Endothelial cell (in vitro differentiated cells): ENCODE data around the gene IAPP. TPM values are rescaled to one million over a fixed set of nuclear protein-coding genes. Genes with fewer than 3 reads are reported as not detected.

Experiments used
- DNase-seq: peaks from one replicate; pipeline ENCODE4 v3.0.0; 2021; ENCODE audit warnings: low spot score
- H3K27ac Mint-ChIP-seq: one replicate; pipeline ENCODE4 v1.8.0; 2021; ENCODE audit warnings: mixed read lengths, inconsistent platforms; ENCODE audit not compliant: unreplicated experiment
- H3K27me3 Mint-ChIP-seq: one replicate; pipeline ENCODE4 v1.8.0; 2021; ENCODE audit warnings: mild to moderate bottlenecking, moderate library complexity, mixed read lengths, inconsistent platforms; ENCODE audit not compliant: unreplicated experiment
- H3K36me3 Mint-ChIP-seq: one replicate; pipeline ENCODE4 v1.8.0; 2021; ENCODE audit warnings: mild to moderate bottlenecking, low read depth, mixed read lengths, inconsistent platforms; ENCODE audit not compliant: unreplicated experiment
- H3K4me1 Mint-ChIP-seq: one replicate; pipeline ENCODE4 v1.8.0; 2021; ENCODE audit warnings: mild to moderate bottlenecking, mixed read lengths, inconsistent platforms; ENCODE audit not compliant: unreplicated experiment
- H3K4me3 Mint-ChIP-seq: one replicate; pipeline ENCODE4 v1.8.0; 2021; ENCODE audit warnings: mild to moderate bottlenecking, mixed read lengths, inconsistent platforms; ENCODE audit not compliant: unreplicated experiment
- H3K9me3 Mint-ChIP-seq: one replicate; pipeline ENCODE4 v1.8.0; 2021; ENCODE audit warnings: mixed read lengths, inconsistent platforms; ENCODE audit not compliant: unreplicated experiment
- total RNA-seq: library from RNA; stranded (reverse); fragmentation: NEBNext Ultra II Directional; extraction: Animal tissue kit (Norgen Biotek cat#: 25700); gene quantifications from one replicate; pipeline ENCODE4 v1.2.1, GENCODE V29; 2021; ENCODE audit not compliant: unreplicated experiment
- TF ChIP-seq, protein P1 (sequence below): fragments of 200-600 bp; sonication (generic); IDR thresholded peaks from one replicate; pipeline ENCODE4 v1.5.0; 2021; ENCODE audit warnings: antibody characterized with exemption; ENCODE audit not compliant: unreplicated experiment

IAPP gene
- total RNA-seq, 1 donor from 2014 or later: not detected

- no peaks in the 10 kb centered on the region for H3K36me3 Mint-ChIP-seq
- no peak overlapping the region for H3K27ac Mint-ChIP-seq
- H3K4me1 Mint-ChIP-seq: peaks cover 4% of the 10 kb centered on the region
- TF ChIP-seq, protein P1, sequence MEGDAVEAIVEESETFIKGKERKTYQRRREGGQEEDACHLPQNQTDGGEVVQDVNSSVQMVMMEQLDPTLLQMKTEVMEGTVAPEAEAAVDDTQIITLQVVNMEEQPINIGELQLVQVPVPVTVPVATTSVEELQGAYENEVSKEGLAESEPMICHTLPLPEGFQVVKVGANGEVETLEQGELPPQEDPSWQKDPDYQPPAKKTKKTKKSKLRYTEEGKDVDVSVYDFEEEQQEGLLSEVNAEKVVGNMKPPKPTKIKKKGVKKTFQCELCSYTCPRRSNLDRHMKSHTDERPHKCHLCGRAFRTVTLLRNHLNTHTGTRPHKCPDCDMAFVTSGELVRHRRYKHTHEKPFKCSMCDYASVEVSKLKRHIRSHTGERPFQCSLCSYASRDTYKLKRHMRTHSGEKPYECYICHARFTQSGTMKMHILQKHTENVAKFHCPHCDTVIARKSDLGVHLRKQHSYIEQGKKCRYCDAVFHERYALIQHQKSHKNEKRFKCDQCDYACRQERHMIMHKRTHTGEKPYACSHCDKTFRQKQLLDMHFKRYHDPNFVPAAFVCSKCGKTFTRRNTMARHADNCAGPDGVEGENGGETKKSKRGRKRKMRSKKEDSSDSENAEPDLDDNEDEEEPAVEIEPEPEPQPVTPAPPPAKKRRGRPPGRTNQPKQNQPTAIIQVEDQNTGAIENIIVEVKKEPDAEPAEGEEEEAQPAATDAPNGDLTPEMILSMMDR: no peak
- H3K27me3 Mint-ChIP-seq: no peaks in the 10 kb centered on the region
- H3K9me3 Mint-ChIP-seq: no peaks in the 10 kb centered on the region
- no peak for DNase-seq
- no peak overlapping the region for H3K4me3 Mint-ChIP-seq
Measured at GRCh38 chr12:21340403-21340802, 32.3 kb upstream of the IAPP start.

GRCh38 chr12:21341769-21342168, 30.9 kb upstream of the IAPP start:
- TF ChIP-seq, protein P1: no peak
- no peaks in the 10 kb centered on the region for H3K27me3 Mint-ChIP-seq
- H3K9me3 Mint-ChIP-seq: no peaks in the 10 kb centered on the region
- H3K4me1 Mint-ChIP-seq: peaks cover 4% of the 10 kb centered on the region
- H3K36me3 Mint-ChIP-seq: no peaks in the 10 kb centered on the region
- H3K4me3 Mint-ChIP-seq: no peak overlapping the region
- DNase-seq: no peak
- no peak overlapping the region for H3K27ac Mint-ChIP-seq

DNA sequence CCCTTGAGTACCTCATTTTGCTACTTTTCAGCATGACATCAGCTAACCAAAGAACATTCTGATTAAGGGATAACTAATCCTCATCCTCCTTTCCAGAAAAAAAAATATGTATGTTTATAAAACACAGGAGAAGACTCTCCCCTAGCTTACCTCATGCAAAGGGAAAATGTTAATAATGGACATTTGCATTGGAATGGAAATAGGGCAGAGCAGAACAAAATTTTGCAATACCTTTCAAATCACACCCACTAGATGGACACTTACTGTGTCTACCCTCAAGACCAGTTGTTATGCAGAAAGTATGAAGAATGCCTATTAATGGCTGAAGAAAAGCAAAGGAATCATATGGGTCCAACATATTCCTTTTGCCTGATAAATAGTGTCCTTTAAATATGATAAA, 29.1 kb upstream of the IAPP start:
- TF ChIP-seq, protein P1: no peak
- no peak overlapping the region for H3K27ac Mint-ChIP-seq
- H3K27me3 Mint-ChIP-seq: no peaks in the 10 kb centered on the region
- peaks cover 4% of the 10 kb centered on the region for H3K4me1 Mint-ChIP-seq
- H3K9me3 Mint-ChIP-seq: no peaks in the 10 kb centered on the region
- H3K36me3 Mint-ChIP-seq: no peaks in the 10 kb centered on the region
- no peak for DNase-seq
- H3K4me3 Mint-ChIP-seq: no peak overlapping the region

GRCh38 chr12:21346542-21347205, 26.0 kb upstream of the IAPP start:
- DNase-seq: no peak
- H3K27ac Mint-ChIP-seq: no peak overlapping the region
- no peaks in the 10 kb centered on the region for H3K4me1 Mint-ChIP-seq

GRCh38 chr12:21350975-21351374, 21.7 kb upstream of the IAPP start:
- TF ChIP-seq, protein P1: no peak
- H3K9me3 Mint-ChIP-seq: no peaks in the 10 kb centered on the region
- no peaks in the 10 kb centered on the region for H3K4me1 Mint-ChIP-seq
- no peaks in the 10 kb centered on the region for H3K36me3 Mint-ChIP-seq
- no peak for DNase-seq
- no peak overlapping the region for H3K4me3 Mint-ChIP-seq
- no peaks in the 10 kb centered on the region for H3K27me3 Mint-ChIP-seq
- H3K27ac Mint-ChIP-seq: no peak overlapping the region

More at GRCh38 chr12:21346542-21347205, 26.0 kb upstream of the IAPP start:
- H3K9me3 Mint-ChIP-seq: no peaks in the 10 kb centered on the region
- no peak overlapping the region for H3K4me3 Mint-ChIP-seq
- TF ChIP-seq, protein P1: no peak
- no peaks in the 10 kb centered on the region for H3K36me3 Mint-ChIP-seq
- no peaks in the 10 kb centered on the region for H3K27me3 Mint-ChIP-seq
